Measurements from ENCODE around the gene TRNP1.

- TF ChIP-seq ATF3 (IDR thresholded peaks at IDR 0.05), result no peak
- TF ChIP-seq CTCF (IDR thresholded peaks at IDR 0.05; ENCODE audit: low read depth, low read length, missing input control), result no peak
- no peak for TF ChIP-seq MAX (IDR thresholded peaks at IDR 0.05)
- no peak for TF ChIP-seq RAD21 (IDR thresholded peaks at IDR 0.05)
- no peak for TF ChIP-seq TAF1 (conservative IDR thresholded peaks at IDR 0.05)
- no peak for TF ChIP-seq ZBTB33 (IDR thresholded peaks at IDR 0.05)
- TF ChIP-seq YY1 (IDR thresholded peaks at IDR 0.05), result no peak
- TF ChIP-seq GABPA (IDR thresholded peaks at IDR 0.05 in 1 of 2, conservative IDR thresholded peaks at IDR 0.05 in 1 of 2), result no peak
- TF ChIP-seq REST (IDR thresholded peaks at IDR 0.05), result no peak
- no peak for TF ChIP-seq HNF4A (conservative IDR thresholded peaks at IDR 0.05)
- no peak for TF ChIP-seq SP1 (IDR thresholded peaks at IDR 0.05)
These were observed 17.7 kb downstream of the TRNP1 start for GRCh38 chr1:27011058-27011764.
